T-helper 2 cell treated with Interferon-gamma antibody and Interleukin-4, amounts not matched to agents 5 μg/mL and 100 μg/mL, for 36 hours (primary cell): ENCODE results near the gene DOLPP1.

Experiments used
- DNase-seq: peaks from one replicate; pipeline ENCODE4 v3.0.0; 2021; ENCODE audit warnings: low spot score
- H3K27ac Mint-ChIP-seq: one replicate; pipeline ENCODE4 v1.8.0; 2021; ENCODE audit warnings: mild to moderate bottlenecking, mixed read lengths
- H3K27me3 Mint-ChIP-seq: one replicate; pipeline ENCODE4 v1.8.0; 2021; ENCODE audit warnings: low read depth, mixed read lengths
- H3K36me3 Mint-ChIP-seq: one replicate; pipeline ENCODE4 v1.8.0; 2021; ENCODE audit warnings: low read depth, mixed read lengths
- H3K4me1 Mint-ChIP-seq: one replicate; pipeline ENCODE4 v1.8.0; 2021; ENCODE audit warnings: low read depth, mixed read lengths
- H3K4me3 Mint-ChIP-seq: one replicate; pipeline ENCODE4 v1.8.0; 2022; ENCODE audit warnings: mild to moderate bottlenecking, moderate library complexity, mixed read lengths
- H3K9me3 Mint-ChIP-seq: one replicate; pipeline ENCODE4 v1.8.0; 2021; ENCODE audit warnings: mixed read lengths

Gene DOLPP1

DNA sequence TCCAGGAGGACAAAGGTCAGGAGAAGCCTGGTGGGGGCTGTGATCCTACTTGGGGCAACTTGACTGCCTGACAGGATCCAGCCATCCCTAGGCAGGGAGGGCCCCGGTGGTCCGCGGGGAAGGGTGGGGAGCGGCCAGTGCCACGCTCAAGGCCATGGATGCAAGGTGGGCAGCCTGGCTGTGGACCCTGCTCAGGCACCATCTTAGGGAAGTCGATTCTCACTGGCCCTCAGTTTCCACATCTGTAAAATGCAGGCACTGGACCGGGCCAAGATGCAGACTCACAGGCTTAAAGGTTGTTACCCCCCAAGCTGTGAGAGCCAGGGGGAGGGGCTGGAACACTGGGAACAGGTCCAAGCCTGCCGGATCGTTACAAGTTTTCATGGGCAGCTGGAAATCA, 8.7 kb upstream of the DOLPP1 start:
- Mint-ChIP-seq H3K9me3 (no peaks in the 10 kb centered on the region), H3K4me1 (peaks cover 18% of the 10 kb centered on the region), H3K27me3 (no peaks in the 10 kb centered on the region), H3K27ac (no peak overlapping the region), H3K36me3 (peaks cover 11% of the 10 kb centered on the region), H3K4me3 (no peak overlapping the region)
- no peak for DNase-seq

DNA sequence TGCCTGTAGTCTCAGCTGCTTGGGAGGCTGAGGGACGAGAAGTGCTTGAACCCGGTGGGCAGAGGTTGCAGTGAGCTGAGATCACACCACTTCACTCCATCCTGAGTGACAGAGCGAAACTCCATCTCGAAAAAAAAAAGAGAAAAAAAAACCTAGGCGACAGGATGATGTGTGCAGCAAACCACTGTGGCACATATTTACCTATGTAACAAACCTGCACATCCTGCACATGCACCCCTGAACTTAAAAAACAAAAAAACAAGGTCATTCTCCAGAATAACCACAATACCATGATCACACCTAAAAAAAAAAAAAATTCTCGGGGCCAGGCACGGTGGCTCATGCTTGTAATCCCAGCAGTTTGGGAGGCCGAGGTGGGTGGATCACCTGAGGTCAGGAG, 7.5 kb upstream of the DOLPP1 start:
- Mint-ChIP-seq H3K27ac (no peak overlapping the region), H3K36me3 (peaks cover 8% of the 10 kb centered on the region), H3K9me3 (no peaks in the 10 kb centered on the region), H3K4me1 (peaks cover 17% of the 10 kb centered on the region), H3K4me3 (no peak overlapping the region), H3K27me3 (no peaks in the 10 kb centered on the region)
- DNase-seq = no peak

DNA sequence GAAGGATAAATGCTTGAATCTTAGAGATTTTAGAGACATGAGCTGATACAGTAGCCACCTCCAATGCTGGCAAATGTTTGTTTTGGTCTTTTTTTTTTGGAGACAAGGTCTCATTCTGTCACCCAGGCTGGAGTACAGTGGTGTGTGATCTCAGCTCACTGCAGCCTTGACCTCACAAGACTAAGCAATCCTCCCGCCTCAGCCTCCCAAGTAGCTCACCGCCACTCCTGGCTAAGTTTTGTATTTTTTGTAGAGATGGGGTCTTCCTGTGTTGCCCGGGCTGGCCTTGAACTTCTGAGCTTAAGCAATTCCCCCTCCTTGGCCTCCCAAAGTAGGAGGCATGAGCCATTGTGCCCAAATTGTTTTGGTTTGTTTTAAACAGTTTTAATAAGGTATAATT, 6.8 kb upstream of the DOLPP1 start:
- H3K27ac Mint-ChIP-seq = no peak overlapping the region
- H3K4me3 Mint-ChIP-seq = no peak overlapping the region
- H3K27me3 Mint-ChIP-seq = no peaks in the 10 kb centered on the region
- no peak for DNase-seq
- H3K4me1 Mint-ChIP-seq = peaks cover 11% of the 10 kb centered on the region
- H3K36me3 Mint-ChIP-seq = peaks cover 3% of the 10 kb centered on the region
- H3K9me3 Mint-ChIP-seq = no peaks in the 10 kb centered on the region

DNA sequence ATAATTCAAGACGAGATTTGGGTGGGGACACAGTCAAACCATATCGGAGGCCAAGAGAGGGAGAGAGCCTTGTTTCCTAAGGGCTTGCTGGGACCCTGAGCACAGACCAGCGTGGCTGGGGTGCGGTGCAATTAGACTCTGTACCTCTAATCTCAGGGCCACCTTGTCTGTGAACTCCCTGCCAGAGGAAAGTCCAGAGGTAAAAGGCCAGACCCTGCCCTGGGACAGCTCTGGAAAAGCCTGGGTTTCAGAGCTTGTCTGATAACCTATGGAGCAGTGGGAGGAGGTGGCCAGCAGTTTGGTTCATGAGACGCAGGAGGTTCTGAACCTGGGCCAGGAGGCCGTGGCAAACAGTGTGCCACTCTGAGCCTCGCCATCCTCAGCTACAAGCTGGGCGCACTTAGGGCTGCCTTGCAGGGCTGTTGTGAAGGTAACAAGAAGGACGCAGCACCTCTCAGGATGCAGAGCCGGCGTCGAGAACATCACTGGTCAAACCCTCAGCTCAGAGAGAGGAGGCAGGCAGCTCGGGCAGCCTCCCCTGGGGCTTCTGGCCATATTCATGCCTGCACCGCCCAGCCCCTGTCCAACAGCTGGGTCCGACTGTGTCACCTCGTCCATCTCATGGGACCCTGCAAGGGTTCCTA, 4.8 kb upstream of the DOLPP1 start:
- H3K36me3 Mint-ChIP-seq = peaks cover 3% of the 10 kb centered on the region
- peaks cover 10% of the 10 kb centered on the region for H3K4me1 Mint-ChIP-seq
- no peak overlapping the region for H3K27ac Mint-ChIP-seq
- no peaks in the 10 kb centered on the region for H3K9me3 Mint-ChIP-seq
- no peaks in the 10 kb centered on the region for H3K27me3 Mint-ChIP-seq
- DNase-seq = no peak
- no peak overlapping the region for H3K4me3 Mint-ChIP-seq

DNA sequence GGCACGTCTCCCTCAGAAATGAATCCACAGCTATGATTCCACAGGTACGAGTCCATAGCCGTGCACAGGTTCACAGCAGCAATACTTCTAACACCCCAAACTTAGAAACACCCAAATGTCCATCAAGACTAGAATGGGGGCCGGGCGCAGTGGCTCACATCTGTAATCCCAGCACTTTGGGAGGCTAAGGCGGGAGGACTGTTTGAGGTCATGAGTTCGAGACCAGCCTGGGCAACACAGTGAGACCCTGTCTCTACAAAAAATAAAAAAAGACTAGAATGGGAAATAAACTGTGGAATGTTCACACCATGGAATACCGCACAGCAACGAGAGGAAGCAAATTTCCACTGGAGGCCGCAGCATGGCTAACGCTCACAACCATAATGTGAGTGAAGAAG, 4.3 kb upstream of the DOLPP1 start:
- Mint-ChIP-seq H3K4me1 (peaks cover 10% of the 10 kb centered on the region), H3K36me3 (peaks cover 3% of the 10 kb centered on the region), H3K4me3 (no peak overlapping the region), H3K27ac (no peak overlapping the region), H3K9me3 (no peaks in the 10 kb centered on the region), H3K27me3 (no peaks in the 10 kb centered on the region)
- DNase-seq = no peak

DNA sequence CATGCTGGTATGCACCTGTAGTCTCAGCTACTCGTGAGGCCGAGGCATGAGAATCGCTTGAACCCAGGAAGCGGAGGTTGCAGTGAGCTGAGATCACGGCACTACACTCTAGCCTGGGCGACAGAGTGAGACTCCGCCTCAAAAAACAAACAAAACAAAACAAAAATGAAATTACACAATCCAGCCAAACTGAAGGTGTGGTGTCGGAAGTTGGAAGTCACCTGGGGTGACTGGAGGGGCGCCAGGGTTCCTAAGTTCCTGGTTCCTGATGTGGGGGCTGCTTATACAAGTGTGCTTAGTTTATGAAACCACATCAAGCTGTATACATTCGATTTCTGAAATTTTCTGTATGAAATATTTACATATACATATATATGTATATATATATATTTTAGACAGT, 3.7 kb upstream of the DOLPP1 start:
- Mint-ChIP-seq H3K27ac (no peak overlapping the region), H3K4me1 (peaks cover 10% of the 10 kb centered on the region), H3K4me3 (no peak overlapping the region), H3K9me3 (no peaks in the 10 kb centered on the region), H3K36me3 (no peaks in the 10 kb centered on the region), H3K27me3 (no peaks in the 10 kb centered on the region)
- DNase-seq = no peak

DNA sequence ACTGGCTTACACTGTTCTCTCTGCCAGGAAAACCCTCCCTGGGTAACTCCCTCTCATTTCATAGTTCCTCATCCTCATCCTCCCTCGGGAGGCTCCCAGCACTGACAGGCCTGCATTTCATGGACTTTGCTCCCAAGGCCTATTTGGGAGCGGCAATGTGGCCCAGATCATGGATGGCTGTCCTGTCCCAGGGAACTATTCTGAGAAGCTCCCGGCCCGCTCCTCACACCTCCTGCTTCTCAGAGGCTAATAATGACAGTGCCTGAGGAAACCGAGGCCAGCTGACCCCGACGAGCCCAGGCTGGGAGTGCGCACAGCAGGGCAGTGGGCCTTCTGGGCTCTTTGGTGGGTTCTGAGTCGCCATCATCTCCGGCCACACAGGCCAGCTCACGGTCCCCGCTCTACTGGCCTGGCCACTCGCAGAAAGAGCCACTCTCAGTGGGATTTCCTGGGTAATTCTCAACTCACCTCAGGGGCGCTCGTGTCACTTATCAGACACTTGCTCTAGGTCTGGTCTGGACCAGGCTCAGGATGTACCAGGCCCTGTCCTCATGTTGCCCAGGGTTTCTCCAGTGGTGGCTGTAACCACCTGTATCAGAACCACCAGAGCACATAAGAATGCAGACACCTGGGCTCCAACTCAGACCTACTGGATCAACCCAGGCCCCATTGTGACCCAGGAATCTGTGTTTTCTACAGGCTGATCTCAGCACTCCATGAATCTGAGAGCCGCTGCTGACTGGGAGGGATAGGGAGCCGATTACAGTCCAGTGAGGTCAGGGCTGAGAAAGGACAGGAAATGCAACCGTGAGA, 2.0 kb upstream of the DOLPP1 start:
- Mint-ChIP-seq H3K27me3 (no peaks in the 10 kb centered on the region), H3K4me1 (peaks cover 8% of the 10 kb centered on the region), H3K27ac (peak overlapping the region; percentile 49), H3K4me3 (peak overlapping the region; percentile 91), H3K36me3 (no peaks in the 10 kb centered on the region), H3K9me3 (no peaks in the 10 kb centered on the region)
- no peak for DNase-seq

DNA sequence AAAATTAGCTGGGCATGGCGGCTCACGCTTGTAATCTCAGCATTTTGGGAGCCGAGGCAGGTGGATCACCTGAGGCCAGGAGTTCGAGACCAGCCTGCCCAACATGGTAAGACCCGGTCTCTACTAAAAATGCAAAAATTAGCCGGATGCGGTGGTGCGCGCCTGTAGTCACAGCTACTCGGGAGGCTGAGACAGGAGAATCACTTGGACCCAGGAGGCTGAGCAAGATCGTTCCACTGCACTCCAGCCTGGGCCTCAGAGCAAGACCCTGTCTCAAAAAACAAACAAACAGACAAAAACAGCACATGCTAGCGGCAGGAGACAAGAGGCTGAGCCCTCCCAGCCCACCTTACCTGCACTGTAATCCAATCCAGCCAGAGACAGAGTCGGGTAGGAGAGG, 1.1 kb upstream of the DOLPP1 start:
- Mint-ChIP-seq H3K4me1 (peaks cover 8% of the 10 kb centered on the region), H3K27ac (no peak overlapping the region), H3K36me3 (no peaks in the 10 kb centered on the region), H3K27me3 (no peaks in the 10 kb centered on the region), H3K4me3 (peak overlapping the region; percentile 91), H3K9me3 (no peaks in the 10 kb centered on the region)
- DNase-seq = no peak

DNA sequence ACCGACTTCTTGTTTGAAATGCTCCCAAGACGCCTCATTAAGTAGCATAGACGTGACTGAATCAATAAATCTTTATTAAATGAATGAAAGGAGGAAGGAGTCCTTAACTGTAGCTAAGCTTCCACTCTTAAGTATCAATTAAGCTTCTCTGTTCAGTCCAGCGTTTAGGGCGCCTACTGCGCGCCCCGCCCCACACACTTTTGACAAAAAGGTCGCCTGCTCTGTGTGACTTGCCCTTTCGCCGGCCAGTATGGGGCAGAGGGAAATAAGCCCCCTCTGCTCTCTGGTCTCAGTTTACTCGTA, 662 bp upstream of the DOLPP1 start:
- Mint-ChIP-seq H3K4me3 (peak overlapping the region; percentile 91), H3K36me3 (no peaks in the 10 kb centered on the region), H3K27ac (peak overlapping the region; percentile 73), H3K27me3 (no peaks in the 10 kb centered on the region), H3K9me3 (no peaks in the 10 kb centered on the region), H3K4me1 (peaks cover 8% of the 10 kb centered on the region)
- no peak for DNase-seq

DNA sequence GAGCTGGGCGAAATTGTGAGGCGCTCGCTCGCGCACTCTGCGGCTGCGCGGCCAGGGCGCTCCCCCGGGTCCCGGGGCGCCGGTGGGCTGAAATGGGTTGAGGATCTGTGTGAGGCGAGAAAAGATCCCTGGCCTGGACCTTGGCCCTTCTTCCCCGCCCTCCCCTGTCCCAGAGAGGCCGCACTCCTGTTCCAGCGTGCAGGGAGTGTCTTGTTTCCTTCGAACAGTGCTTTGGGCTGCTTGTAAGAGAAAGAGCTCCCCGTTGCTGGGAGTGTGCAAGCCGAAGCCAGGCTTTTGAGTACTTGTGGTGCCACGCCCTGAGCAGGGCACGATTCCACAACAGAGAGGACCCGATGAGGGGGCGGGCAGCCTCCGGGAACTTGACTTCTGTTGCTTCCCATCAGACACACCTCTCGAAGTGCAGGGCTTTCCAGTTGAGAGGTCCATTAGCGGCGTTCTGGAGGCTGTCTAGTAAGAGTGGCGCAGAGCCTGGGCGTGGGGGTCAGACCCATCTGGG, 535 bp downstream of the DOLPP1 start:
- H3K4me1 Mint-ChIP-seq = peaks cover 8% of the 10 kb centered on the region
- DNase-seq = no peak
- H3K27me3 Mint-ChIP-seq = no peaks in the 10 kb centered on the region
- peak overlapping the region; percentile 63 for H3K27ac Mint-ChIP-seq
- H3K9me3 Mint-ChIP-seq = no peaks in the 10 kb centered on the region
- H3K36me3 Mint-ChIP-seq = no peaks in the 10 kb centered on the region
- H3K4me3 Mint-ChIP-seq = peak overlapping the region; percentile 91

DNA sequence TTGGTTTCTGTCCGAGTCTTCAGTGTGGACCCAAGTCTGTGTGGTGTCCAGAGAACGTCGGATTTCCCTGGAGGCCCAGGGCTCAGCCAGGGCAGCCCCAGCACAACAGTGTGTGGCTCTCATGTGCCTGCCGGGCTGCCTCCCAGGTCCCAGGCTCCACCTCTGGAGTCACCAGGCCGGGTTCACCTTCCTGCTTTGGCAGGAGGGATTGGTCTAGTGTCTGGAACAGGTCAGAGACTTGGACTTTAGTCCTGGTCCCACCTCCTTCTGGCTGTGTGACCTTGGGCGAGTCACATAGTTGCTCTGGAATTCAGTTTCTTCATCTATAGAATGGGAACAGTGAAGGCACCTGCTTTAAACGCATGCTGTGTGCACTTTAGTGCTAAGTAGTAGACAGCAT, 3.2 kb downstream of the DOLPP1 start:
- peaks cover 4% of the 10 kb centered on the region for H3K36me3 Mint-ChIP-seq
- H3K4me1 Mint-ChIP-seq = peaks cover 8% of the 10 kb centered on the region
- no peak overlapping the region for H3K27ac Mint-ChIP-seq
- no peak for DNase-seq
- no peak overlapping the region for H3K4me3 Mint-ChIP-seq
- H3K27me3 Mint-ChIP-seq = no peaks in the 10 kb centered on the region
- H3K9me3 Mint-ChIP-seq = no peaks in the 10 kb centered on the region

DNA sequence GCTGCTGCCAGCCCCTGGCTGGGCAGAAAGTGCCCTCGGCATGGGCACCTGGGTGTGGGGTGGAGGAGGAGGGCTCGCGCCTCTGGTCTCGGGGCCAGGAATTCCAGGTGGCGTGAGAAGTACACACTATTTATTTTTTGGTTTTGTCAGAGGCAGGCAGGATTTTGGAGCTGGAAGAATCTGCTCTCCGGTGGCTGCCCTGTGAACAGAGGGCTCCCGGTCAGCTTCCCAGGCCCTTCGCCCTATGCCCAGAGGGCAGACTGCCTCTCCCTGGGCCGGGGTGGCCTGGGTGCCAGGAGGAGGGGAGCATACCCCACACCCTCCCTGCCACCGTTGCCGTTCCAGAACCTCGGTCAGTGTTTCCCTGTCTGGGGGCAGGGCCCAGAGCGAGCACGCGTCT, 8.3 kb downstream of the DOLPP1 start:
- Mint-ChIP-seq H3K4me3 (no peak overlapping the region), H3K9me3 (no peaks in the 10 kb centered on the region), H3K36me3 (peaks cover 10% of the 10 kb centered on the region), H3K4me1 (no peaks in the 10 kb centered on the region), H3K27me3 (no peaks in the 10 kb centered on the region), H3K27ac (no peak overlapping the region)
- no peak for DNase-seq

DNA sequence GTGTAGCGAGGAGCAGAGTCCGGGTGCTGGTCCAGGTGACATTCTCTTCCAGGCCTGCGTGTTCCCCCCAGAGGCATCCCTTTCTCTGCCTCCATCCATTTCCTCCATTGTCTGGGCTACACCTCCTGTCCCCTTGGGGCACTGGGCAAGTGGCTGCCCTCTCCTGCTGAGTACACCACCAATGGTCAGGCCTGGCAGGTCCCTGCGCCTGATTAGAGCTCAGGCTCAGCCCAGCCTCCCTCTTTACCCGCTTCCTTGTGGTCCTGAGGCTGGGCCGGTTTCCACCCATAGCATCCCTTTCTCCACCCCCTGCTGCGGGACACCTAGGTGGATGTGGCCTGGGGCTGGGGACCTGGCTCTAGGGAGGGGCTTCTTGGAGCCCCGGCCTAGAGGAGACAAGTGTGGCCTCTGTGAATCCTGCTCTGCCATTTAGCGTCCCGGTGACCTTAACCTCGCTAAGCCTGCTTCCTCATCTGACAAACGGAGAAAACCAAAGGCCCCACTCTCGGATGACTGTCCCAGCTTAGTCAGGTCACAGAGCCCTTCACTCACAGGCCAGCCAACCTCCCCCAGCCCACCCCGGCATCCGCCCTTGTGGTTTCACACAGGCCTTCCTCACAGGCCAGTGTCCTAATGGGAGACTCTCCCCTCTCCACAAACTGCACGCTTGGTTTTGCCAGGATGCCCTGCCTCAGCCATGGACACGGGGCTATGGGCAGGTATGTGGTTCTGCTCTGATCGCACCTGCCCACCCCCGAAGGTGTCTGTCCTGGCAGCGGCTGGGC, 12.9 kb downstream of the DOLPP1 start:
- Mint-ChIP-seq H3K9me3 (no peaks in the 10 kb centered on the region), H3K4me1 (no peaks in the 10 kb centered on the region), H3K27ac (no peak overlapping the region), H3K36me3 (peaks cover 6% of the 10 kb centered on the region), H3K27me3 (no peaks in the 10 kb centered on the region), H3K4me3 (no peak overlapping the region)
- DNase-seq = no peak
